K562 (cell line): ENCODE measurements around the gene ANO8. TPM values are rescaled to one million over a fixed set of nuclear protein-coding genes. Genes with fewer than 3 reads are reported as not detected.

Source experiments
- ATAC-seq: fragments of 200-7000 bp; cut with Tn5 transposase; 3 replicates; pipeline ENCODE4 v1.9.1; 2020; ENCODE audit warnings: moderate library complexity
- BruUV-seq: library from RNA; stranded (reverse); fragments of 400-500 nt; replicated peaks from 2 replicates; lab custom pipeline; 2021; lab: Mats Ljungman, UMichigan
- CTCF ChIA-PET: fragments of 300-600 bp; formaldehyde crosslinking; extraction: SDS; loops from one replicate; lab custom pipeline; 2021; ENCODE audit warnings: low intra/inter-chr PET ratio; lab: Yijun Ruan, JAX
- POLR2A ChIA-PET: fragments of 300-600, 350-650 bp; sonication (Branson Sonifier 250); formaldehyde crosslinking; extraction: SDS; loops from one replicate; lab custom pipeline; 2021; ENCODE audit warnings: antibody characterized with exemption, inconsistent platforms; lab: Yijun Ruan, JAX
- DNase-seq, 4 experiments: peaks; one replicate each; pipeline versions ENCODE4 v3.0.0 to v3.0.0-alpha.2; 2011 to 2018; ENCODE audit warnings: low spot score in 3 of 4, mixed read lengths in 3 of 4; ENCODE audit errors: extremely low read depth in 1 of 4
- FAIRE-seq: peaks from 2 replicates; lab custom pipeline; 2011; peaks lifted over from hg19 to GRCh38; lab: Jason Lieb, UNC
- H2AFZ ChIP-seq: 2 replicates; pipeline ENCODE4 v1.6.0; 2011; ENCODE audit warnings: low read depth, low read length, control low read depth, inconsistent platforms
- H3K27ac ChIP-seq: fragments of 200-600 bp; 3 replicates; pipeline ENCODE4 v1.8.0; 2011; ENCODE audit warnings: low read depth, mild to moderate bottlenecking, control low read depth, inconsistent platforms, low read length, moderate library complexity, mixed read lengths; ENCODE audit errors: extremely low read depth
- H3K27me3 ChIP-seq, 2 experiments: fragments of 300-600 bp in 1 of 2; 2 replicates in 1 of 2; 3 replicates in 1 of 2; pipeline versions ENCODE4 v1.6.0 to v1.8.0; 2011; ENCODE audit warnings: inconsistent platforms in 2 of 2, low read length in 2 of 2, mild to moderate bottlenecking in 1 of 2, mixed read lengths in 1 of 2, moderate library complexity in 1 of 2; ENCODE audit not compliant: control insufficient read depth in 2 of 2, insufficient read depth in 2 of 2
- H3K36me3 ChIP-seq: fragments of 300-600 bp; 3 replicates; pipeline ENCODE4 v1.8.0; 2011; ENCODE audit warnings: mild to moderate bottlenecking, low read length, inconsistent platforms; ENCODE audit not compliant: control insufficient read depth, insufficient read depth
- H3K4me1 ChIP-seq, 2 experiments: fragments of 200-600 bp in 1 of 2; replicated peaks in 1 of 2; 2 replicates in 1 of 2; 3 replicates in 1 of 2; pipeline versions ENCODE4 v1.5.1 to v1.8.0; 2011; ENCODE audit warnings: inconsistent platforms in 2 of 2, low read length in 2 of 2, mild to moderate bottlenecking in 1 of 2, mixed read lengths in 1 of 2, moderate library complexity in 1 of 2; ENCODE audit not compliant: control insufficient read depth in 2 of 2, insufficient read depth in 2 of 2
- H3K4me2 ChIP-seq: 2 replicates; pipeline ENCODE4 v1.6.1; 2011; ENCODE audit warnings: low read length, control low read depth, inconsistent platforms, mixed read lengths; ENCODE audit not compliant: insufficient read depth
- H3K4me3 ChIP-seq: fragments of 200-600 bp; sonication (generic), shearing (Covaris generic); 2 replicates; pipeline ENCODE4 v1.5.1; 2016; ENCODE audit warnings: control low read depth, inconsistent platforms
- H3K79me2 ChIP-seq: fragments of 200-600 bp; 3 replicates; pipeline ENCODE4 v1.8.0; 2011; ENCODE audit warnings: low read length, inconsistent platforms; ENCODE audit not compliant: control insufficient read depth, insufficient read depth
- H3K9ac ChIP-seq, 2 experiments: 2 replicates each; pipeline versions ENCODE4 v1.6.0 to v1.6.1; 2011; ENCODE audit warnings: low read depth in 2 of 2, low read length in 2 of 2, control low read depth in 1 of 2, inconsistent platforms in 1 of 2, mild to moderate bottlenecking in 1 of 2, mixed read lengths in 1 of 2; ENCODE audit not compliant: insufficient read depth in 1 of 2
- H3K9me1 ChIP-seq: one replicate; pipeline ENCODE4 v1.6.0; 2011; ENCODE audit warnings: inconsistent platforms, mild to moderate bottlenecking, low read length, moderate library complexity; ENCODE audit not compliant: control insufficient read depth, insufficient read depth
- H3K9me3 ChIP-seq: replicated peaks from 2 replicates; pipeline ENCODE4 v1.5.1; 2011; ENCODE audit warnings: low read depth, low read length, inconsistent platforms; ENCODE audit not compliant: control insufficient read depth, insufficient read depth
- H4K20me1 ChIP-seq: replicated peaks from 2 replicates; pipeline ENCODE4 v1.6.1; 2011; ENCODE audit warnings: low read length, inconsistent platforms, mixed read lengths; ENCODE audit not compliant: control insufficient read depth, insufficient read depth
- DLX4 ChIP-seq: fragments of 250-450 bp; sonication (Bioruptor Pico); IDR thresholded peaks from 2 replicates; pipeline ENCODE4 v1.6.1; 2021; ENCODE audit warnings: mild to moderate bottlenecking
- ELK1 ChIP-seq: sonication (generic); formaldehyde crosslinking; IDR thresholded peaks from 2 replicates; pipeline ENCODE4 v1.8.1; 2022; ENCODE audit warnings: missing genetic modification reagents
- HIVEP1 ChIP-seq: fragments of 250-450 bp; sonication (Bioruptor Pico); IDR thresholded peaks from 2 replicates; pipeline ENCODE4 v1.4.0; 2020; ENCODE audit warnings: mild to moderate bottlenecking
- HNRNPL ChIP-seq: fragments of 200-400 bp; formaldehyde crosslinking; IDR thresholded peaks from 2 replicates; pipeline ENCODE4 v1.6.1; 2017; ENCODE audit warnings: low read depth, mild to moderate bottlenecking, low read length
- POLR2AphosphoS2 ChIP-seq: IDR thresholded peaks from 2 replicates; pipeline ENCODE4 v1.6.1; 2012; ENCODE audit warnings: low read length, improper control_type of control experiment
- RUNX1 ChIP-seq: sonication (generic); IDR thresholded peaks from 2 replicates; pipeline ENCODE4 v1.6.1; 2016; ENCODE audit warnings: antibody characterized with exemption, low read depth
- ZNF79 ChIP-seq: fragments of 250-450 bp; sonication (Bioruptor Pico); IDR thresholded peaks from 2 replicates; pipeline ENCODE4 v1.4.0; 2020; ENCODE audit warnings: low read depth, mild to moderate bottlenecking, moderate library complexity
- WGBS: fragments of 100-300 bp; shearing (Covaris generic); methylation state at CpG from one replicate; pipeline ENCODE4 v1.1.6; 2016; ENCODE audit warnings: low coverage, mixed read lengths; ENCODE audit not compliant: insufficient coverage; ENCODE audit errors: missing lambda C conversion rate; 5-methylcytosine and 5-hydroxymethylcytosine counted together
- in situ Hi-C: fragments of 300-500 bp; cut with MboI; formaldehyde crosslinking; loops from 4 replicates; pipeline ENCODE4 v1.15.0; 2018; ENCODE audit warnings: inconsistent platforms, mixed read lengths
- intact Hi-C: fragments of 100-400 bp; cut with micrococcal nuclease; formaldehyde crosslinking; loops from 2 replicates; pipeline ENCODE4 v1.14.2; 2022
- polyA plus RNA-seq, 8 experiments: library from polyadenylated mRNA; depleted of rRNA in 4 of 8; stranded (reverse) in 5 of 8; unstranded in 3 of 8; fragments of >200 nt; fragmentation: Nextera tagmentation in 2 of 8; fragmentation: Illumina TruSeq in 1 of 8; extraction: Ambion mirVana in 2 of 8; extraction: Trizol in 1 of 8; gene quantifications; 2 replicates each; pipeline versions ENCODE4 v1.2.1 to v1.2.3, GENCODE V29; 2011 to 2014; ENCODE audit warnings: inconsistent platforms in 1 of 8, missing spikeins in 1 of 8
- total RNA-seq, 7 experiments: library from RNA; depleted of rRNA in 6 of 7; stranded (reverse); fragments of >200 nt in 6 of 7; fragmentation: Illumina TruSeq in 2 of 7; extraction: Trizol in 2 of 7; gene quantifications; 2 replicates each; pipeline versions ENCODE4 v1.2.1 to v1.2.3, GENCODE V29; 2011 to 2021; ENCODE audit warnings: low replicate concordance in 1 of 7

ANO8 gene
- total and polyA plus RNA-seq, 9 of the 15 experiments (the other 6 are each of a cell fraction or from before 2014, with no cell fraction given) = 0.07 to 7.6 (median 2.3) TPM; not detected in 1

- Histone ChIP-seq H3K9me3 (no peaks in the 10 kb centered on the region), H4K20me1 (no peaks in the 10 kb centered on the region; the same call in 1 of the 2 replicates), H3K27me3 (no peaks in the 10 kb centered on the region), H3K4me1 (peaks cover 3 to 38% of the 10 kb centered on the region in 2 experiments; a peak in 4 of 5 replicates), H3K79me2 (no peaks in the 10 kb centered on the region), H3K27ac (no peak overlapping the region), H3K9me1 (peaks cover 4% of the 10 kb centered on the region), H3K9ac (0 out of 4 replicates have a peak overlapping the region, but pooled peaks of 1 of the 2 experiments have one; percentile 43), H3K36me3 (peaks cover 44% of the 10 kb centered on the region), H3K4me3 (no peak overlapping the region), H3K4me2 (no peak overlapping the region), H2AFZ (no peak overlapping the region)
- intact Hi-C loops (no loop called here), in situ Hi-C loops (no loop called here)
- no peak for DNase-seq
- WGBS = 88% methylated on average over 10 of the region's 10 CpGs
- BruUV-seq = no TSS peak
- no peak for TF ChIP-seq RUNX1
- TF ChIP-seq HIVEP1 (CRISPR knock-in tag) = no peak
- TF ChIP-seq DLX4 = no peak
- no peak for TF ChIP-seq ELK1
- TF ChIP-seq HNRNPL = no peak
- TF ChIP-seq ZNF79 (CRISPR knock-in tag) = peak; percentile 89
- TF ChIP-seq POLR2AphosphoS2 = 0 out of 2 replicates have a peak, but pooled peaks have one; percentile 33
- ATAC-seq = no peak
- FAIRE-seq = no peak
- CTCF ChIA-PET = no interaction called here
- POLR2A ChIA-PET = interaction anchor here (0.7 to 6.9 kb wide), 3 partner anchors 11 to 68 kb away, joined by 4 to 41 read pairs (median 4); partner anchors contain the start of genes ANO8 and DDA1
Measured at GRCh38 chr19:17322854-17323253, 11.8 kb downstream of the ANO8 start.
